Esophagus muscularis mucosa (tissue), 3 donors: ENCODE data around the gene CNOT6.

Experiments
- CTCF ChIP-seq, 3 experiments: fragments of 200-600 bp in 2 of 3; fragments of 450-650 bp in 1 of 3; sonication (generic) in 2 of 3; IDR thresholded peaks; one replicate each; pipeline ENCODE4 v1.5.1; 2017 to 2019; ENCODE audit warnings: antibody characterized with exemption in 3 of 3, mild to moderate bottlenecking in 2 of 3, moderate library complexity in 1 of 3
- POLR2A ChIP-seq: fragments of 450-650 bp; IDR thresholded peaks from one replicate; pipeline ENCODE4 v1.6.1; 2017; ENCODE audit warnings: antibody characterized with exemption, moderate library complexity, mild to moderate bottlenecking, low read depth

- TF ChIP-seq CTCF (IDR thresholded peaks at IDR 0.05): no peak
- no peak for TF ChIP-seq POLR2A
These were observed 2.0 kb downstream of the CNOT6 start for GRCh38 chr5:180495991-180496741.
